ENCODE data around the gene NEMF.
"Not testable (repeated sequence)": the region's sequence is repeated elsewhere in the genome, so short reads cannot be mapped to it uniquely, and the experiment has no call there.

NEMF gene

DNA sequence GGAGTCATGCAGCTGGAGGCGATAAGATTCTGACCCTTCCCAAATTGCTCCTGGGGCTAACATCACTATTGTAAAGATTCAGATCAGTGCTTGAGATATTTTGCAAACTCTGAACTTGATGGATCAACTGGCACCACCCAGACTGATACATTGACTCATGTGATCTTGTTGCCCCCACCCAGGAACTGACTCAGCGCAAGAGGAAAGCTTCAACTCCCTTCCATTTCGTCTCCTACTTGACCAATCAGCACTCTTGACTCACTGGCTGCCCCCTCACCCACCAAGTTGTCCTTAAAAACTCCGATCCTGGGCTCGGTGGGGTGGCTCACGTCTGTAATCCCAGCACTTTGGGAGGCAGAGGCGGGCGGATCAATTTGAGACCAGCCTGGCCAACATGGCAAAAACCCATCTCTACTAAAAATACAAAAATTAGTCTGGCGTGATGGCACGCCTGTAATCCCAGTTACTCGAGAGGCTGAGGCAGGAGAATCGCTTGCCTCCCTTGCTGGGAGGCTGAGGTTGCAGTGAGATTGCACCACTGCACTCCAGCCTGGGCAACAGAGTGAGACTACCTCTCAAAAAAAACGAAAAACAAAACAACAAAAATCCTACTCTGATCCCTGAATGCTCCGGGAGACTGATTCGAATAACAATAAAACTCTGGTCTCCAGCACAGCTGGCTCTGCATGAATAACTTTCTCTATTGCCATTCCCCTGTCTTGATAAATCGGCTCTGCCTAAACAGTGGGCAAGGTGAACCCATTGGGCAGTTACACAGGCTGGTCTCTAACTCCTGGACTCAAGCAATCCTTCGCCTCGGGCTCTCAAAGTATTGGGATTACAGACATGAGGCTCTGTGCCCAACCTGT lies 30.5 kb upstream of the NEMF start:
- TF ChIP-seq, protein P1, sequence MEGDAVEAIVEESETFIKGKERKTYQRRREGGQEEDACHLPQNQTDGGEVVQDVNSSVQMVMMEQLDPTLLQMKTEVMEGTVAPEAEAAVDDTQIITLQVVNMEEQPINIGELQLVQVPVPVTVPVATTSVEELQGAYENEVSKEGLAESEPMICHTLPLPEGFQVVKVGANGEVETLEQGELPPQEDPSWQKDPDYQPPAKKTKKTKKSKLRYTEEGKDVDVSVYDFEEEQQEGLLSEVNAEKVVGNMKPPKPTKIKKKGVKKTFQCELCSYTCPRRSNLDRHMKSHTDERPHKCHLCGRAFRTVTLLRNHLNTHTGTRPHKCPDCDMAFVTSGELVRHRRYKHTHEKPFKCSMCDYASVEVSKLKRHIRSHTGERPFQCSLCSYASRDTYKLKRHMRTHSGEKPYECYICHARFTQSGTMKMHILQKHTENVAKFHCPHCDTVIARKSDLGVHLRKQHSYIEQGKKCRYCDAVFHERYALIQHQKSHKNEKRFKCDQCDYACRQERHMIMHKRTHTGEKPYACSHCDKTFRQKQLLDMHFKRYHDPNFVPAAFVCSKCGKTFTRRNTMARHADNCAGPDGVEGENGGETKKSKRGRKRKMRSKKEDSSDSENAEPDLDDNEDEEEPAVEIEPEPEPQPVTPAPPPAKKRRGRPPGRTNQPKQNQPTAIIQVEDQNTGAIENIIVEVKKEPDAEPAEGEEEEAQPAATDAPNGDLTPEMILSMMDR (IDR thresholded peaks at IDR 0.05; ENCODE audit: extremely low read depth, missing control alignments): no peak
- no peak for DNase-seq (ENCODE audit: low spot score)

DNA sequence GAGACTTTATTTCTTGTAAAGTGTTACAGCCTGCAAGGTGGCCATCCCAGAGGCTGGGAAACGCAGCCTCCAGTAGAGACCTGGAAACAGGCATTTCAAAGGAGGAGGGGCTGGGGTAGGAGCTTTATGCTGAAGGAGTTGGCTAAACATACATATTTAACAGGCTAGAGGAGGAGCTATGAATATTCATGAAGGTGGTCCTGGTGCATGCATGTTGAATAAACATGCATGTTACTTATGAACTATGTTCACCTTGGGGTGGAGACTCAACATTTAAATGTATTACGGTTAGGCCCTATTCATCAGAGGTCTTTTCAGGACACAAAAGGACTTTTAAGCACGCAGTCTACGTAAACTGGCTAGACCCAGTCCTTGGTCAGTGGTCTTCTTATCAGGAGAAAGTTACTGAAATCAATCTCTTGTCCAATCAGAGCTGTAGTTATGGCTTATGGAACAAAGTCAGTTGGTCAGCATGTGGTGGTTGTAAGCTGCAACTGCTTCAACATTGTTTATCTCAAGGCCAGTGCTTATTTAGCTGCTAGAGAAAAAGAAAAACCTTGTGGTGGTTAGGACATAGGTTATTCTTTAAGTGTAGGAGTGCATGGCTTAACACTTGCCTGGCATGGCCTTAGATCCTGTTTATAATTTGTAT lies 28.9 kb upstream of the NEMF start:
- TF ChIP-seq, protein P1 (IDR thresholded peaks at IDR 0.05; ENCODE audit: extremely low read depth, missing control alignments): no peak

DNA sequence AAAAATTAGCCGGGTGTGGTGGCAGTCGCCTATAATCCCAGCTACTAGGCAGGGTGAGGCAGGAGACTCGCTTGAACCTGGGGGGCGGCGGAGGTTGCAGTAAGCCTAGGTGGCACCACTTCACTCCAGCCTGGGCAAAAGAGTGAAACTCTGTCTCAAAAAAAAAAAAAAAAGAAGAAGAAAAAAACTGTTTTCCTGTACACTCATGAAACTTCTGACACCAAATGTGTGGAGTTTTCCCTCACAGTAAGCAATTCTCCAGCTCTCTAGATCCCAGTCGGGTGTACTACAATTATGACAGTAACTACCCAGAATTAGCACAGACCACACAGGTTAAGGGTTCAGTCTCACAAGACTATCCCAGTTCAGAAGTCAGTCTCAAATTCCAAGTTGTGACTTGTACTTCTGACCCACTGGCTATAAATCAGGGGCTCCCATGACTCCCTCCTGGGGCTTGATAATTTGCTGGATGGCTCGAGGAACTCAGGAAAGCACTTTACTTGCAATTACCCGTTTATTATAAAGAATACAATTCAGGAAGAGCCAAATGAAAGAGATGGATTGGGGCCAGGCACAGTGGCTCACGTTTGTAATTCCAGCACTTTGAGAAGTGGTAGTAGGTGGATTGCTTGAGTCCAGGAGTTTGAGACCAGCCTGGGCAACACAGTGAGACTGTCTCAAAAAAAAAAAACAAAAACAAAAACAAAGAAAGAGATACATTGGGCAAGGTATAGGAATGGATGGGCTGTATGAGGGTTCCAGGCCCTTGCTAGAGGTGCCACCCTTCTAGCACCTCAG lies 27.9 kb upstream of the NEMF start:
- DNase-seq (ENCODE audit: low spot score): no peak
- TF ChIP-seq, protein P1 (IDR thresholded peaks at IDR 0.05; ENCODE audit: extremely low read depth, missing control alignments): no peak

More for the DNA sequence above, 28.9 kb upstream of the NEMF start:
- DNase-seq (ENCODE audit: low spot score): no peak

DNA sequence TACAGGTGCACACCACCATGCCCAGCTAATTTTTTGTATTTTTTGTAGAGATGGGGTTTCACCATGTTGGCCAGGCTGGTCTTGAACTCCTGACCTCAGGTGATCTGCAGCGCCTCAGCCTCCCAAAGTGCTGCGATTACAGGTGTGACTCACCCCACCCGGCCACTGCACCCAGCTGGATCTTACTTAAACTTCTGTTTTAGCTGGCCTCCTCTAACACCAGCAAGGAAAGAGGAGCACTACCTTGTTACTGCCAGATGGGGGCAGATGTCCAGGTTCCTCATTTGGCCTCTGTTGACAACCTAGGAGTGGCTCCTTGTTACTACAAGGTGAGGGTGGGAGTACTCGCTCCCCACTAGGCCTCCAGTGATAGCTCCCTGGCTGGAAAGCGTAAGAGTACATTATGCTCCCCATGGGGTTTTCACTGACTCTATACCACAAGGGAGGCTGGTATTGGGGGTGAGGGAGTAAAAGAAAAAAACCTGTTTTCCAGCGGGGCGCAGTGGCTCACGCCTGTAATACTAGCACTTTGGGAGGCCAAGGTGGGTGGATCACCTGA lies 27.1 kb upstream of the NEMF start:
- DNase-seq (ENCODE audit: low spot score): peak; percentile 64
- TF ChIP-seq, protein P1 (IDR thresholded peaks at IDR 0.05; ENCODE audit: extremely low read depth, missing control alignments): peak; percentile 60

DNA sequence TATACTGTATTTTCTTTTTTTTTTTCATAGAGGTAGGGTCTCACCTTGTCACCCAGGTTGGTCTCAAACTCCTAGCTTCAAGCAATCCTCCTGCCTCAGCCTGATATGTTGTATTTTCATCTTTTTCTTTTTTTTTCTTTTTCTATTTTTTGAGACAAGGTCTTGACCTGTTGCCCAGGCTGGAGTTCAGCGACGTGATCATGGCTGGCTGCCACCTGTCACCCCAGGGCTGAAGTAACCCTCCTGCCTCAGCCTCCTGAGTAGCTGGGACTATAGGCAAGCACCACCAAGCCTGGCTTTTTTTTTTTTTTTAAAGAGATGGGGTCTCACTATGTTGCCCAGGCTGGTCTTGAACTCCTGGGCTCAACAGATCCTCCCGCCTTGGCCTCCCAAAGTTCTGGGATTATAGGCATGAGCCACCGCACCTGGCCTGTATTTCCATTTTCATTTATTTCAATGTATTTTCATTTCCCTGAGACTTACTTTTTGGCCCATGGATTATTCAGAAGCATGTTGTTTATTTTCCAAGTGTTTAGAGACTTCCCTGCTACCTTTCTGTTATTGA lies 24.1 kb upstream of the NEMF start:
- TF ChIP-seq, protein P1 (IDR thresholded peaks at IDR 0.05; ENCODE audit: extremely low read depth, missing control alignments): no peak
- DNase-seq (ENCODE audit: low spot score): no peak

DNA sequence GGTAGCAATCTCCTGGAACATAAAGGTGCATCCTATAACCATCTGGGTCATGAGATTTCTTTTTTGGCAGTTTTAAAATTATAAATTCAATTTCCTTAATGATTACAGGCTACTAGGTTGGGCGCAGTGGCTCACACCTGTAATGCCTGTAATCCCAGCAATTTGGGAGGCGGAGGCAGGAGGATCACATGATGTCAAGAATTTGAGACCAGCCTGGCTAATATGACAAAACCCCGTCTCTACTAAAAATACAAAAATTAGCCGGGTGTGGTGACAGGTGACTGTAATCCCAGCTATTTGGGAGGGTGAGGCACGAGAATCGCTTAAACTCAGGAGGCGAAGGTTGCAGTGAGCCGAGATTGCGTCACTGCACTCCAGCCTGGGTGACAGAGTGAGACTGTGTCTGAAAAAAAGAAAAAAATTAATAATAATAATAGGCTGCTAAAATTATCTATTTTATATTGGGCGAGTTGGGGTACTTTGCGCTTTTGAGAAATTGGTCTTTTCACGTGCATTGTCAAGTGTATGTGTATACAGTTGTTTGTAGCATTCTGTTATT lies 23.1 kb upstream of the NEMF start:
- DNase-seq (ENCODE audit: low spot score): no peak
- TF ChIP-seq, protein P1 (IDR thresholded peaks at IDR 0.05; ENCODE audit: extremely low read depth, missing control alignments): no peak

DNA sequence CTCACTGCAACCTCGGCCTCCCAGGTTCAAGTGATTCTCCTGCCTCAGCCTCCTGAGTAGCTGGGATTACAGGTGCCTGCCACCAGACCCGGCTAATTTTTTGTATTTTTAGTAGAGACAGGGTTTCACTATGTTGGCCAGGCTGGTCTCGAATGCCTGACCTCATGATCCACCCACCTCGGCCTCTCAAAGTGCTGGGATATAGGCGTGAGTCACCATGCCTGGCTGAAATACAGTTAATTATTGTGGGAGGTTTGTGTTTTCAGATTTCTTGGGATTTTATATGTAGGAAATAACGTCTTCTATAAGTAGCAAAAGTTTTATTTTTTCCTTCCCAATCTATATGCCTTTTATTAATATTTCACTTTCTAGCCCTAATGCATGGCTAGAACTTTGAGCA lies 21.0 kb upstream of the NEMF start:
- not testable (repeated sequence) for DNase-seq (ENCODE audit: low spot score)
